GM04503 (cell line): Measurements from ENCODE around the gene RHBDL1.
"Not testable (repeated sequence)": the region's sequence is repeated elsewhere in the genome, so short reads cannot be mapped to it uniquely, and the experiment has no call there.

Source experiments
- DNase-seq: peaks from one replicate; pipeline ENCODE4 v3.0.0-alpha.2; 2012; ENCODE audit warnings: low read depth

RHBDL1 gene

DNA sequence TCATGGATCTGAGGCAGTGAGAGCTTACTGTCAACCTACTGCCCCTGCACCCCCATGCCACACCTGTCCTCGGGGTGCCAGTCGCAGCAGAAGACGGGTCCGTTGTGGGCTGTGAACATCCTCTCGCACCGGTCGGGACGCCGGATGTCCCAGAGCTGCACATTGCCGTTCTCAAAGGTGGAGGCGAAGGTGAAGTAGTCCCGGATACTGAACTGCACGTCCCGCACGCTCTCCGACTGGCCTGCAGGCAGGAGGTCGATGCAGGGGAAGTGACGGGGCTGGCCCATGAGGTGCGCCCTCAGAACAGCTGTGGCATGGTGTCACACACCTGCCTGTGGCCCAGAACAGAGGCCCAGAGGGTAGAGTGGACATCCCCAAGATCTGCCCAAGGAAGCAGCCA is 12.0 kb downstream of the RHBDL1 start:
- no peak for DNase-seq

DNA sequence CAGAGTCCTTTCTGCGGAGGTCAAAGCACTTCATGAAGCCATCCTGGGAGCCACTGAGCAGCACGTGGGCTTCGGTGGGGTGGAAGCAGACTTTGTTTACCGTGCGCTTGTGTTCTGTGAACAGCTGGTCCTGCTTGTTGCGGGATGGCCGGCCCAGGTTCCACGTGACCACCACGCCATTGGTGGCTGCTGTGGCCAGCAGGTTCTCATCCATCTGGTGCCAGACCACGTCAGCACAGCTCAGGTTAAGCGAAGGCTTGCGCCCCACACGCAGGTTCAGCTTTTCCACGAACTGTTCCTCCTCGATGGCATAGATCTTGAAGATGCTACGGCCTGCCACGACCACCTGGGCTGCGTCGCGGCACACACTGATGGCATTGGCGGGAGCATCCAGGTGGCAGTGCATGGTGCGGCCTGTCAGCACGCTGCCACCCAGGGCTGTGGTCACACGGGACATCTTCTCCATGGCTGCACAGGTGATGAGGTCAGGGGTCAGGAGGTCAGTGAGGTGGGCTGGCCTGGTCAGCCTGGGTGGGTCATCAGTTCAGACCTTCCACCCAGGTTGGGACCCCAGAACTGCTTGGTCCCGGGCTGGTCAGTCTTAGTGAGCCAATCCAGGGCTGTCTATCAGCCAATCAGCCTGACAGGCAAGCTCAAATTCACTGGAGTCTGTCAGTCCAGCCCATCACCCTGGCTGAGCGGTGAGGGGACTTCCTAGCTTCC is 13.9 kb downstream of the RHBDL1 start:
- no peak for DNase-seq

DNA sequence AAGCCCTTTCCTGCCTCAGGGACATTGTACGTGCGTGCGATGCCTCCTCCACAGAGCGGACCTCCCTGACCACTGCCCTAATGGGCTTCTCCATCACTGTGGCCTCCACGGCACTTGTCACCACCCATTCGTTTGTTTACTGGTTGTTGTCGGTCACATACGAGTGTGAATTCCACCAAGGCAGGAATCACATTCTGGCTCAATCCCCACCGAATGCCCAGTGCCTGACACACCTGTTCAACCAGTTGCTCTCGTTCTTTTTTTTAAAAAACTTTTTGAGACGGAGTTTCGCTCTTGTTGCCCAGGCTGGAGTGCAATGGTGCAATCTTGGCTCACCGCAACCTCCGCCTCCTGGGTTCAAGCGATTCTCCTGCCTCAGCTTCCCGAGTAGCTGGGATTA is 15.8 kb downstream of the RHBDL1 start:
- DNase-seq = not testable (repeated sequence)

DNA sequence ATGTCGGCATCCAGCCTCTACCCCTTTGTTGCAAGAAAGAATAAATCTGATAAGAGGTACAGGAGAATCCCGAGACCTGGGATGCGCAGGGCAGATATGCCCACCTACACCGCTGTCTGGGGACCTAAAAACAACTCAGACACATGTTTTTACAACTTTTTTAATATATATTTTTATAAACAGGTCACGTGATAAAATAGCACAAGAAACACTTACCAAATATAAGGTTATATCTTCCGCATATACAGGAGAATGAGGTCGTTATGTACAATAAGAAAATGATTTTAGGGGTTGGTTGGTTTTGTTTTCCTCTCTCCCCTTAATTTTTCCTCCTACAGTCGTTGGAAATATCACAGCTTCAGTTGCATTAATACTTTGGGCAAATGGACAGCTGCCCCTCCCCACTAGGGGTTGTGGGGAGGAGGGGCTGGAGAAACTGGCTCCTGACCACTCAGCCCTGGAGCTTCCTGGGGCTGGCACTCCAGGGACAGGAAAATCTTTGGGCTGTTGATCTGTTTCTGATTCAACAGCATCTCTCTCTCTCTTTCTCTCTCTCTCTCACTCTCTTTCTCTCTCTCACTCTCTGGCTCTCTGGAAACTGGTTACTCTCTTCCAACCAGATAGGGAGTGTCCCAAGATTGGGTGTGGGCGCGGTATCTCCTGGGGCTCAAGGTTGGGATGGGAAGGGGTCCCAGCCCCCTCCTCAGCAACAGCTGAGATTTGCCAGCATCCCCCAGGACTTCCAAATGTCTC is 17.1 kb downstream of the RHBDL1 start:
- no peak for DNase-seq

DNA sequence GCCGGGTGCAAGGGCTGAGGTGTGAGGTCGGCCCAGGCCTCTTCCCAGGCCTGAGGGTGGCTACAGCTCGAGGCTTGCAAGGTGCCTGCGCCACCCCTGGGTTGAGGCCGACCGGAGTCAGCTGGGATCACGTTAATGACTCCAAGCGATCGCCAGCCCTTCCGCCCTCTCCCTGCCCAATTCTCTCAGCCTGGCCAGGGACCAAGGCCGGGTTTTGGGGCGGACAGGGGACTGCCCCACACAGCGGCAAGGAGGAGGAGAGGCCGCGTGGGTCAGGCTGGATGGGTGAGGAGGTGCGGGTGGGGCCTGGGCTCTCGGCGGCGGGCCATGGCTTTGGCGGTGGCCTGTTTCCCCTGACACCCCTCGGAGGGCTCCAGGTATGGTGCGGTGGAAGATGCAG is 17.9 kb downstream of the RHBDL1 start:
- DNase-seq = no peak

DNA sequence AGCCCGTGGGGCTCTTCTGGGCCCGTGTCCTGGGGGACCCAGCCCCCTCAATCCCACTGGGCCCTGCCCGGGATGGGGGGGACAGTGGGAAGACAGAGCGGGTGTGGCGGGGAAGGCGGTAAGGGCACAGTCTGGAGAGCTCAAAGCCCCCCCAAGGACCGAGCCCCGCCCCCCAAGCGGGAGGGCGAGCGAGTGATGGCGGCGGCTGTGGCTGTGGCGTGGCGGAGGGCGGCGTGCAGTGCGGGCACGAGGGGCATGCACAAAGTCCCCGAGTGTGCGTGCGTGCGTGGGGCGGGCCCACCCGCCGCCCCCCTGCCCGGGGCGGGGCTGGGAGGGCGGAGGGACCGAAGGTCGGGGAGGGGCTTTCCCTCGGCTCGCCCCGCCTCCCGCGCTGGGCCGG is 18.3 kb downstream of the RHBDL1 start:
- DNase-seq = no peak

DNA sequence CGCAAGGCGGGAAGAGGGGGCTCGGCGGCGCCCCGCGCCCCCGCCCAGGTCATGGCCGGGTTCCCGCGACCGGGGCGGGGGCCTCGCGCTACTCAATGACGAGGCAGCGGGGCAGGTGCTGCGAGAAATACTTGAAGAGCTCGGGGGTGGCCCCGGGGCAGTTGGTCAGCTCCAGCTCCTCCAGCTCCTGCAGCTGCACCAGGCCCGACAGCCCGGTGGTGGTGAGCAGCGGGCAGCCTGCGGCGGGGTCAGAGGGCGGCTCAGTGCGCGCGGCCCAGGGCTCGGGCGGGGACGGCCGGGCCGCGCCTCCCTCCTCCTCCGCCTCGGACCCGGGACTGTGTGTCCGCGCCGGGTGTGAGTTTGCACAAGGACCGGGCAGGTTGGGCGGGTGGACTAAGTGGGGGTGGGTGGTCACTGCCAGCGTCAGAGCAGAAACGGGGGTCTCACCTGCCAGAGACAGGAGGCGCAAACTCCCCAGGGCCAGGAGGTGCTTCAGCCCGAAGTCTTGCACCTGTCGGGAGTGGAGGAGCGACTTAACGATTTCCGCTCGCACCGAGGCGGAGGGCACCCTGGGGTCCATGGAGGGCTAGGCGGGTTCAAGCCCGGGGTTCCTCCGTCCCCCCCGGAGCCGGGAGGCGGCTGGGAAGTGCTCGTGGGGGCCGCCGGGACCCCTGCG is 18.9 kb downstream of the RHBDL1 start:
- DNase-seq = no peak

DNA sequence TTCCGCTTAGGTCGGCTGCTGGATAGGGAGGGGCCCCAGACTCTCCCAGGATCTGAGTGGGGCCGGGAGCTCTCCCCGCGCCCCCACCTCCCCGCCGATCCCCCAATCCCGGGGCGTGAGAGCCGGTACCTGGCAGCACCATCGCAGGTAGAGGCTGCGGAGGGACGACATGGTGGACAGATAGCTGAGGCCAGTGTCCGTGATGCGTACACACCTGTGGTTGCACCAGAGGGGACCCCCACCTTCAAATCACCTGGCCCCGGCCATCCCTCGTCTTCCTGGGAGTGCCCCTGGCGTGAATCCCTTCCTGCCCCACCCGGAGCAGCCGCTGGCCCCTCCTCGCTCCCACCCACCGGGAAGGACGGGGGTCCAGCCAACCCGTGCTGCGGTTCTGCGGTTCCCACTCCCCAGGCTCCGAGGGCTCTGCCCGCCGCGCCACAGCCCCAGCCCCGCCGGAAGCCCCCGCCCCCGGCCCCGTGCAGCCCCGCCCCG is 19.4 kb downstream of the RHBDL1 start:
- DNase-seq = no peak

DNA sequence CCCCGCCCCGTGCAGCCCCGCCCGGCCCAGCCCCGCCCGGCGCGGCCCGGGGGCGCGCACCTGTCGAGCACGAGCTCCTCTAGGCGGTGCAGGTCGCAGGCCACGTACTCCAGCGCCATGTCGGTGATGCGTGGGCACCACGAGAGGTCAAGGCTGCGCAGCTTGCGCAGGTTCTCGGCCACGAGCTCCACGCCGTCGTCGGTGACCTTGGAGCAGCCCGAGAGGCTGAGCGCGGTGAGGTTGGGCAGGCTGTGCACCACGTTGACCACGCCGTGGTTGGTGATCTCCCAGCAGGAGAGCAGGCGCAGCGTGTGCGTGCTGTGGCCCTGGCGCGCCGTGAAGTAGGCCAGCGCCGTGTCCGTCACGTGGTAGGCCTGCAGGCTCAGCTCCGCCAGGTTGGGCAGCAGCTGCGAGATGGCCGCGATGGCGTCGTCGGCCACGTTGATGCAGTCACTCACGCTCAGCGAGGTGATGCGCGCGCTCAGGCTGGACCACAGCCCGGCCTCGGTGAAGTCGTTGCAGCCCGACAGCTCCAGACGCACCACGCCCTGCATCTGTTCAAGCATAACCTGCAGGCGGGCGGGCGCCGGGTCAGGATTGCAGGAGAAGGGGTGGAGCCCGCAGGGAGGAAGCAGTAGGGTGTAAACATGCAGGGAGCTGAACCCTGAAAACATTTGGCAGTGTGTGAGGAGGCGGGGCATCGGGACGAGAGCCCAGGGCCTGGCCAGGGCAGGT is 20.1 kb downstream of the RHBDL1 start:
- DNase-seq = no peak

DNA sequence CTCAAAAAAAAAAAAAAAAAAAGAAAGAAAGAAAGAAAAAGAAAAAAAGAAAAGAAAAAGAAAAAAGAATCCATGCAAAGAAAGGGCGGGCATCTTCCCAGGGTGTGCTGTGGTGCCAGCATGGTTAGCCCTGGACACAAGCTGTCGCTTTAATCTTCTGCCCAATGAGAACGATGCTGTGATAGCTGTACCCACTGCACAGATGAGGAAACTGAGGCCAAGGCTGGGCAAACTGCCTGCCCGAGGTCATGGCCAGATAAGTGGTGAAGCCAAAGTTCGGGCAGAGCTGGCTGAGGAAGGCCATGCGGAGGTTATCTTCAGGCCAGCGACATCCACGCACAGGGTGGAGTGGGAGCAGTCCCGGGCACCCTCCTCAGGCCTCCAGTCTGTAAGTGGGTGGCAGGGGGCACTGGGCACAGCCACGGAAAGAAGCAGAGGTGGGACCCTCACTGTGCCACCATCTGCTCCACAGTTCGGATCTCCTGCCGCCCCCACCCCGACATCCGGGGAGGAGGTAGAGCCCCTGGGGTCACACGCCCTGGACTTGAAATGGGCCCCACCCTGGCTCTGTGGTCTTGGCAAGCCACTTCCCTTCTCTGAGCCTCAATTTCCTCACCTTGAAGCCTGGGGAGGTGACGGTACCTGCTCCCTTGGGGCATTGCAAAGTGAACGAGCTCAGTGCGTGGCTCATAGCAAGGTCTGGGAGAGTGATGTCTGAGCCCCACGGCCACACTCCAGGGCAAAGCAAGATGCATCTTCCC is 23.6 kb downstream of the RHBDL1 start:
- no peak for DNase-seq

DNA sequence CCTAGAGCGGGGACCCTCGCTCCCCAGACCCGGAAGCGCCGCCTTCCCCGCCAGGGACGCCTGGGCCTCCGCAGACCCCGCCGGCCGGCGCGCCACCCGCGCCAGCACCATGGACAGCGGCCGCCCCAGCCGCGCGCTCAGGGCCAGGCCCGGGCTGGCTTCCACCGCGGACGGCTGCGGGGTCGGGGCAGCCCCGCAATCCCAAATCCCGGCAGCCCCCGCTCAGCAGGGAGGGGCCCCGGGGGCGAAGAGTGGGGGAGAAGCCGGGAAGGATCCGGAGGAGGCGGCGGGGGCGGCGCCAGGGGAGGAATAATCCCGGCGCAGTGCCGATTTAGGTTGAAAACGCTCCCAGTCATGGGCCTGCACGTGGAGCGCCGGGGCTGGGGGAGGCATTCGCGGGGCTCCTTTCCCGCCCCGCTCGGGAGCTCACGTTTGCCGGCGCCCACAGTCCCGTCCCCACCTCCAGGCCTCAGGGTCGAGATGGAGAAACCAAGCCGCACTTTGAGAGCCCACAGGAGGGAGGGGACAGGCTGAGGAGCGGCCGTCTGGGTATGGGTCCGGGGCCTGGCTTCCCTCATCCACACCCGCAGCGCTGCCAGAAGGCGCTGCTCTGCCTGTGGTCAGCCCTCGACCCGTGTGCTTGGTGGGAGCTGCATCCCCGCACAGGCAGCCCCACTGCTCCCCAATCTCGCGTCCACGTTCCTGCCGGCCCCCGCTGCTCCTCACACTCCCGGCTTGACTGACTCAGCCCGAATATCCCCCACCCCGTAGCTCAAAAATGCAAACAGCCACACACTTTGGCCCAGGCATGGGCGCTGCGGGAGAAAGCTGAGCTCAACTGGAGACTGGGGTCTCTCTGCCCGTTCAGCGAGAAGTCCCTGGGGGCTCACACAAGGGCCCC is 25.5 kb downstream of the RHBDL1 start:
- DNase-seq = no peak

DNA sequence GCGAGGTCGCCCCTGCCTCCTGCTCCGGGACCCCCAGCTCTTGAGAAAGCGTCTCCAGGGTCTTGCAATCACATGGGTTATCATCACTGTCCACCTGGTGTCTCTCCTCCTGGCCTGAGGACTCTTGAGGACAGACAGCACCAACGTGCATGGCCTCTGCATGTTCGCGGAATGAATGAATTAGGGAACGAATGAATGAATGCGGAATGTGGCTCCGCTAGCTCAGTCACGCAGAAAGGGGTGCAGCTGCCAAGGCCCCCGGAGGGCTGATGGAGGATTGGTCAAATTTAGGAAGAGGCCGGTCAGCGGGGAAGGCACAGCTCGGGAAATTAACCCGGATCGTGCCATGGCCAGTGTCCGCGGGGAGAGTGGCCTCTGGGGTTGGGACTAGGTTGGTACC is 26.9 kb downstream of the RHBDL1 start:
- no peak for DNase-seq

DNA sequence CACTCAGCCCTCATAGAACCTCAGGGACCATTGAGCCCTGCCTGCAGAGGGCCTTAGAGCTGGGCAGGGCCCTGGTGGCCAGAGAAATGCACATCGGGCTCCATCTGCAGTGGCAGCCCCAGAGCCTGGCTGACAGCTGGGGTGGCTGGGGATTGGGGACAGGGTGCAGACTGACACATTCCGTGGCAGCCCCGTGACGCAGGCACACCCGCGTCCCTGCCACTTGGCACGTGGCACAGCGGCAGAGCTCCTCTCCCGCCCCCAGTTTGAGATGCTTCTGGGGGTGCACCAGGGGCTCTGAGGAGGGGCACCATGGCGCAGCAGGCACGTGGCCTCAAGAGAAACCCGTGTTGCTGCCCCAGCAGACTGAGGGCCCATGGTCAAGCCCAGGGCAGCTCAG is 27.9 kb downstream of the RHBDL1 start:
- DNase-seq = no peak

DNA sequence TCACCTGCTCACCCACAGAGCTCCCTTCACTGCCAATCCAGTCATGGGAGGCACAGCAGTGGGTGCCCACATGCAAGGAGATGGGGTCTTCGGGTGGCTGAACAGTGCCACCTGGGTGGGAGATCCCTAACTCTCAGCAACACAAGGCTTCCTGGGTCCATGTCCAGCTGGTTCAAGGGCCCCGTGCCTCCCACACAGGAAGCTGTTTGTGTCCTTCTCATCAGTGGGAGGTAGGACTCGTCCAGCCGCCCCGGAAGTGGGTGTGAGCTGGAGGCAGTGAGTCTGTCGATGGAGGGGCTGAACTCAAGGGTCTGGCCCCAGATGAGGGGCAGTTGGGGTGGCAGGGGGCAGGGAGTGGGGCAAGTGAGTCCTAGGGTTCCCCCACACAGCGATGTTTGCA is 28.6 kb downstream of the RHBDL1 start:
- DNase-seq = no peak

DNA sequence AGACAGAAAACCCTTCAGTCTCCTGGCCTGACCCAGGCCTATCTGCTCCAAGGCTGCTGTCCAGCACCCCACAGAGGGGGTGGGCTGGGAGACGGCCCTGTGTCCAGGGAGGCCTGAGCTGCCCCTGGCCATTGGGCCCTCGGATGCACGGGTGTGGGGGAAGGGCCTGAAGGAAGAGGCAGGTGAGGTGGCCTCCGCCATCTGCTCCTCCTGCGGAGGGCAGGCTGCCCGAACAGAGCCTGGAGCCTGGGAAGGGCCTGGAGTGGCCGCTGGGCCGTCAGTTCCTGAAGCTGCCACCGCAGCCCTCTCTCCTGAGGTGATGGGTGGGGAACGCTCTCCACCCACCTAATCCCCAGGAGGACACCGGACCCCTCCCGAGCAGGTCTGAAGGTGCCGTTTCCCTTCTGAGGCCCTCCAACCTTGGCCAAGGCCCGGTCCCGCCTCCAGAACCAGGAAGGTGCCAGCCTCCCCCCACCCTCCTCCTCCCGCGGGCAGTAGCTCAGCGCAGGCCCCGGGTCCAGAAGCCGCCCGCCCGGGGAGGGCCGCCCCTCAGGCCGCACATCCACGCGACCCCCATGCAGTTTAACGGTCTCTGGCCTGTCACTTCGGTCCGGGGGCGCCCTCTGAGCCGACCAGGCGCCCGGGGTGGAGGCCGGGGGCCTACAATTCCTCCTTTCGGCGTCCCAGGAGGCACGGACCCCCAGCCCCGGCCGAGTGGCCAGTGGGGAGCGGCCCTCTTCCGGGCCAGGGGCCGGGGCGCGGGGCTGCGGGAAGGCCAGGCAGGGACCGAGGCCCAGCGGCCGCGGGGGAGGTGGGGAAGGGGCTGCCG is 29.3 kb downstream of the RHBDL1 start:
- DNase-seq = no peak

DNA sequence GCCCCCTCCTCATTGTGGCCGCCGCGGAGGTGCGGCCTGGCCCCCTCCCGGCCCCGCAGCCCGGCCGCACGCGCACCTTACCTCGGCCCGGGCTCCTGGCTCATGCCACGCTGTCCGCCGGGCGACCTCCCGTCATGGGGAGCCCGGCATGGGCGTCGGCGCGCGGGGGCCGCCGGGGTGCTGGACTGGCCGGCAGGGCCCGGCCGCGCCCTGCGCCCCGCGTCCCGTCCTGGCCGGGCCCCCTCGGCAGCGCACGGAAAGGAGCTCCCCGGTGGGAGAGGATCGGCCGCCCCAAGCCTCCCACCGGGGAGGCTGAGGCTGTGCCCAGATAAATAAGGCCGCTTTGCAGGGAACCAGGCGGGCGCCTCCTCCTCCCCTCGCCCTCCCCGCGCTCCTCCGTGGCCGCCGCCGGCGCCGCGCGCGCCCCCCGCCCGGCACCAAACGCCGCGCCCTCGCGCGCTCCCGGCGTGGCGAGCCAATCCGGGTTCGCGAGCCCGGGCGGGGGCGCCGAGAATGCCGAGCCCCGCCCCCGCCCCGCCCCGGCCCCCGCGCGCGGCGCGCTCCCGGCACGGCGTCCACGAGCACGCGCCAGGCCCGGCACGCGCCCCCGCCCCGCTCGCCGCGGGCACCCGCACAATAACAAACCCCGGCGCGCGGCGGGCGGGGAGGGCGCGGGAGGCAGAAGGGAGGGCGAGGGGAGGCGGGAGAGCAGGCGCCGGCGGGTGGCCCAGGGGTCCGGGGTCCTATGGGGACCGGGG is 30.1 kb downstream of the RHBDL1 start, which contains the start of gene FBXL16:
FBXL16 (minus strand) TSS at position 371 of the 758 bp plus-strand sequence. CDS start 8,396 bp downstream, outside the sequence.
- no peak for DNase-seq

DNA sequence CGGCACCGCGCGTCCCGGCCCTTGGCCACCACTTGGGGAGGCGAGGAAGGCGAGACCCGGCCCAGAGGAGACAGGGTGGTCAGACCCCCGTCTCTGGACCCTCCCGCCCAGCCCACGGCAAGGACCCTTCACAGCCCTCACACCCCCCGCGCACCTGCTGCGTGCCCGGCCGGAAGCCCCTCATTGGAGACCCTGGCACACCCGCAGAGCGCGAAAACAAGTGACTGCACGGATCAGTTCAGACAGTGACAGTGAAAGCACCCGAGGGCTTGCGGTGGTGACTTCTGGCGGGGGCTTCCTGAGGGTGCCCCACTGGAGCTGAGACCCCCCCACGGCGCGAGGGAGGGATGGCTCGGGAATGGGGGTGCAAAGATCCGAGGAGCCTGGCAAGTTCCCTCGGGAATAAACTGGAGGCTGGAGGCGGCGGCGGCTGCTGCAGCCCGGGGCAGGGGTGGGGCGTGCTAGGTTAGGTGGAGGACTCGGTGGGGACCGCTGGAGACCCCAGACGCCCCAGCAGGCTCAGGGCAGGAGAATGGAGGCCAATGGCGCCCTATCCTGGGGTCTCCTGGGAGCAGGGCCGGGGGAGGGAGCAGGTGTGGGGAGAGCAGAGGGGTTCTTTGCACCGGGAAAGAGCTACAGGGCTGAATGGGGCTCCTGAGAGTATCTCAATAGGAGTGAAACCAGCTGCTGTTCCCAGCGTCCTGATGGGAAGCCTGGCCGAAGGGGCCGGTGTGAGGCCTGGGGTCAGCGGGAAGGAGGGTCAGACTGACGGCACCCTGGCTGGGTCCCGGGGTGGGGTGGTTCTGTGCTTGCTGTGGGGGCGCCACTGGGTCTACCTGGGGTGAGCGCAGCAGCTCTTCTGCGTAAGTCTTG is 31.0 kb downstream of the RHBDL1 start:
- DNase-seq = no peak

DNA sequence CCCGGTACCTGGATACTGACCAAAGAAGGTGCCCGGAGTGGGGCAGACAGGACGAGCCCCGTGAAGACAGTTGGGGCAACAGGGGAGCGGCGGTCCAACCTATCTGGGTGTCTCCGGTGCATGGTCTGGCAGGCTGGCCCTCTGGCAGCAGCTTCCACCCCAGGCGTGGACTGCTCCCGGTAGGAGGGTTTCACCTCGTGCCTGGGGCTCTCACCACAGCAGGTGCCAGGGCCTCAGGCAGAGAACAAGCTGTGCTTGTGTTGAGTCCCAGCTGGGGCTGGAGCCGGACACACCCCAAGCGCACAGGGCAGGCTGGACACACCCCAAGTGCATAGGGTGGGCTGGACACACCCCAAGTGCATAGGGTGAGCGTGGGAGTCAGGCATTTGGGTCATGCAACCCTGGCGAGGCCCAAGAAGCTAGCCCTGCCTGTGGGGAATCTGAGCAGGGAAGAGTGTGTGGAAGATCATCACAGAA is 31.6 kb downstream of the RHBDL1 start:
- no peak for DNase-seq
